Glomerular visceral epithelial cell (primary cell): Measurements from ENCODE around the gene ERH.
"Not testable (repeated sequence)": the region's sequence is repeated elsewhere in the genome, so short reads cannot be mapped to it uniquely, and the experiment has no call there.

Experiments used
- DNase-seq: peaks from one replicate; pipeline ENCODE4 v3.0.0-alpha.2; 2016; ENCODE audit errors: extremely low spot score

Gene ERH

GRCh38 chr14:69398053-69398817 is at the start of gene ERH, which contains the start of gene SLC39A9:
ERH (minus strand) TSS chr14:69398299; CDS start chr14:69398233, 66 bp downstream.
SLC39A9 (plus strand) TSS chr14:69398692; CDS start chr14:69399370, 678 bp downstream.
- peak; percentile 96 for DNase-seq

GRCh38 chr14:69443296-69443805 is 45.3 kb upstream of the ERH start:
- no peak for DNase-seq

GRCh38 chr14:69441948-69442347 is 43.8 kb upstream of the ERH start:
- DNase-seq, result peak; percentile 21

- no peak for DNase-seq
Observed at GRCh38 chr14:69439521-69440270, 41.6 kb upstream of the ERH start.

GRCh38 chr14:69432364-69432763 is 34.3 kb upstream of the ERH start:
- DNase-seq, result no peak

GRCh38 chr14:69430306-69430939 is 32.3 kb upstream of the ERH start:
- no peak for DNase-seq

GRCh38 chr14:69429643-69430042 is 31.5 kb upstream of the ERH start:
- no peak for DNase-seq

GRCh38 chr14:69428289-69428998 is 30.3 kb upstream of the ERH start:
- DNase-seq, result no peak

- no peak for DNase-seq
Observed at GRCh38 chr14:69427596-69427995, 29.5 kb upstream of the ERH start.

GRCh38 chr14:69424149-69424923 is 26.2 kb upstream of the ERH start:
- no peak for DNase-seq

- DNase-seq, result no peak
Observed at GRCh38 chr14:69423279-69423678, 25.2 kb upstream of the ERH start.

- not testable (repeated sequence) for DNase-seq
Observed at GRCh38 chr14:69416087-69416486, 18.0 kb upstream of the ERH start.

GRCh38 chr14:69413483-69413882 is 15.4 kb upstream of the ERH start:
- DNase-seq, result no peak

- no peak for DNase-seq
Observed at GRCh38 chr14:69408331-69408960, 10.3 kb upstream of the ERH start.

- DNase-seq, result no peak
Observed at GRCh38 chr14:69405762-69406161, 7.7 kb upstream of the ERH start.

GRCh38 chr14:69404883-69405282 is 6.8 kb upstream of the ERH start:
- DNase-seq, result no peak

- DNase-seq, result no peak
Observed at GRCh38 chr14:69404478-69404877, 6.4 kb upstream of the ERH start.

- no peak for DNase-seq
Observed at GRCh38 chr14:69401841-69402240, 3.7 kb upstream of the ERH start.

- DNase-seq, result no peak
Observed at GRCh38 chr14:69400154-69400553, 2.1 kb upstream of the ERH start.

GRCh38 chr14:69399750-69400149 is 1.7 kb upstream of the ERH start:
- no peak for DNase-seq
